H1 (cell line): ENCODE results near the gene DNER. TPM values are rescaled to one million over a fixed set of nuclear protein-coding genes. Genes with fewer than 3 reads are reported as not detected.

Experiments
- CTCF ChIA-PET: fragments of 300-600 bp; sonication (Branson Sonifier 250); formaldehyde crosslinking; loops from one replicate; lab custom pipeline; 2021; ENCODE audit not compliant: partially characterized antibody; lab: Charles Lee
- POLR2A ChIA-PET: fragments of 300-600 bp; sonication (Branson Sonifier 250); formaldehyde crosslinking; loops from one replicate; lab custom pipeline; 2021; ENCODE audit warnings: inconsistent platforms; ENCODE audit not compliant: partially characterized antibody; lab: Charles Lee
- DNase-seq, 2 experiments: peaks; one replicate each; pipeline versions ENCODE4 v3.0.0 to v3.0.0-alpha.2; 2010 to 2022; ENCODE audit warnings: low spot score in 2 of 2, low read depth in 1 of 2, mixed read lengths in 1 of 2
- FAIRE-seq: peaks from 2 replicates; lab custom pipeline; 2011; peaks lifted over from hg19 to GRCh38; lab: Jason Lieb, UNC
- H2AFZ ChIP-seq: 2 replicates; pipeline ENCODE4 v1.8.1; 2012; ENCODE audit warnings: low read length, inconsistent platforms
- H2AK5ac ChIP-seq: 2 replicates; pipeline ENCODE4 v1.6.1; 2013; ENCODE audit warnings: low read depth, low read length
- H2BK120ac ChIP-seq: replicated peaks from 2 replicates; pipeline ENCODE3; 2013; ENCODE audit warnings: low read depth, low read length, inconsistent platforms
- H2BK12ac ChIP-seq: 2 replicates; pipeline ENCODE4 v1.6.1; 2013; ENCODE audit warnings: low read depth, low read length
- H2BK15ac ChIP-seq: 2 replicates; pipeline ENCODE4 v1.6.1; 2013; ENCODE audit warnings: low read length
- H2BK20ac ChIP-seq: 2 replicates; pipeline ENCODE4 v1.6.1; 2013; ENCODE audit warnings: low read length
- H2BK5ac ChIP-seq: 2 replicates; pipeline ENCODE4 v1.6.1; 2013; ENCODE audit warnings: low read depth, low read length
- H3K14ac ChIP-seq: 2 replicates; pipeline ENCODE4 v1.6.1; 2013; ENCODE audit warnings: inconsistent platforms; ENCODE audit not compliant: insufficient read length
- H3K18ac ChIP-seq: 2 replicates; pipeline ENCODE4 v1.6.1; 2013; ENCODE audit warnings: low read length; ENCODE audit errors: extremely low read depth
- H3K23ac ChIP-seq: 2 replicates; pipeline ENCODE4 v1.6.1; 2013; ENCODE audit warnings: inconsistent platforms; ENCODE audit not compliant: insufficient read length
- H3K23me2 ChIP-seq: 2 replicates; pipeline ENCODE4 v1.6.1; 2013; ENCODE audit warnings: low read depth, low read length
- H3K27ac ChIP-seq: 2 replicates; pipeline ENCODE4 v1.6.1; 2011; ENCODE audit warnings: low read depth, low read length, inconsistent platforms
- H3K27me3 ChIP-seq, 4 experiments: replicated peaks in 1 of 4; 1 replicate in 1 of 4; 2 replicates in 3 of 4; pipeline versions ENCODE4 v1.6.1 to v1.8.1; 2011 to 2013; ENCODE audit warnings: low read length in 3 of 4, mild to moderate bottlenecking in 3 of 4, inconsistent platforms in 2 of 4, mixed read lengths in 2 of 4, moderate library complexity in 1 of 4; ENCODE audit not compliant: control insufficient read depth in 3 of 4, insufficient read depth in 3 of 4; ENCODE audit errors: extremely low read depth in 1 of 4
- H3K36me3 ChIP-seq, 4 experiments: 2 replicates each; pipeline versions ENCODE4 v1.6.1 to v1.8.1; 2011 to 2013; ENCODE audit warnings: mild to moderate bottlenecking in 4 of 4, low read length in 3 of 4, moderate library complexity in 2 of 4, control low read depth in 1 of 4, inconsistent platforms in 1 of 4; ENCODE audit not compliant: insufficient read depth in 4 of 4, control insufficient read depth in 2 of 4
- H3K4ac ChIP-seq: replicated peaks from 2 replicates; pipeline ENCODE3; 2013; ENCODE audit warnings: low read length, low read depth, mixed read lengths, inconsistent platforms; ENCODE audit not compliant: insufficient read length
- H3K4me1 ChIP-seq, 4 experiments: replicated peaks in 1 of 4; 1 replicate in 1 of 4; 2 replicates in 3 of 4; pipeline versions ENCODE4 v1.6.1 to v1.8.1; 2011 to 2013; ENCODE audit warnings: low read length in 3 of 4, inconsistent platforms in 2 of 4, mixed read lengths in 1 of 4; ENCODE audit not compliant: insufficient read depth in 4 of 4, control insufficient read depth in 3 of 4
- H3K4me2 ChIP-seq, 2 experiments: 2 replicates each; pipeline versions ENCODE4 v1.6.1 to v1.8.1; 2011 to 2013; ENCODE audit warnings: low read depth in 2 of 2, low read length in 2 of 2, control low read depth in 1 of 2, inconsistent platforms in 1 of 2, mild to moderate bottlenecking in 1 of 2; ENCODE audit not compliant: insufficient read depth in 1 of 2
- H3K4me3 ChIP-seq, 4 experiments: fragments of 200-600, 300-600 bp in 1 of 4; sonication (generic), shearing (Covaris generic), sonication (Bioruptor Twin) in 1 of 4; 2 replicates each; pipeline versions ENCODE4 v1.5.1 to v1.8.1; 2011 to 2016; ENCODE audit warnings: low read length in 4 of 4, low read depth in 3 of 4, control low read depth in 2 of 4, inconsistent platforms in 2 of 4, mild to moderate bottlenecking in 2 of 4, mixed read lengths in 1 of 4, moderate library complexity in 1 of 4; ENCODE audit not compliant: insufficient read depth in 2 of 4; ENCODE audit errors: extremely low read depth in 1 of 4
- H3K56ac ChIP-seq: replicated peaks from 2 replicates; pipeline ENCODE3; 2013; ENCODE audit warnings: low read depth, mild to moderate bottlenecking, mixed read lengths, low read length, inconsistent platforms; ENCODE audit not compliant: insufficient read length
- H3K79me1 ChIP-seq: 2 replicates; pipeline ENCODE4 v1.6.1; 2013; ENCODE audit warnings: low read depth, low read length, control low read depth
- H3K79me2 ChIP-seq, 2 experiments: 2 replicates each; pipeline versions ENCODE4 v1.6.1 to v1.8.1; 2012 to 2013; ENCODE audit warnings: low read length in 2 of 2, mild to moderate bottlenecking in 2 of 2, inconsistent platforms in 1 of 2; ENCODE audit not compliant: insufficient read depth in 2 of 2, control insufficient read depth in 1 of 2
- H3K9ac ChIP-seq, 4 experiments: replicated peaks in 1 of 4; 1 replicate in 1 of 4; 2 replicates in 3 of 4; pipeline versions ENCODE4 v1.6.1 to v1.8.1; 2011 to 2013; ENCODE audit warnings: low read depth in 3 of 4, low read length in 3 of 4, control low read depth in 2 of 4, mild to moderate bottlenecking in 2 of 4, moderate library complexity in 2 of 4, inconsistent platforms in 1 of 4; ENCODE audit errors: extremely low read depth in 1 of 4
- H3K9me3 ChIP-seq, 2 experiments: 2 replicates each; pipeline versions ENCODE4 v1.6.1 to v1.8.1; 2012 to 2013; ENCODE audit warnings: mild to moderate bottlenecking in 2 of 2, moderate library complexity in 2 of 2, control low read depth in 1 of 2, inconsistent platforms in 1 of 2, low read depth in 1 of 2, low read length in 1 of 2, mixed read lengths in 1 of 2; ENCODE audit not compliant: insufficient read depth in 2 of 2
- H4K20me1 ChIP-seq, 2 experiments: replicated peaks in 1 of 2; 2 replicates each; pipeline versions ENCODE3 to v1.8.1; 2011 to 2013; ENCODE audit warnings: inconsistent platforms in 2 of 2, low read length in 2 of 2, mild to moderate bottlenecking in 1 of 2; ENCODE audit not compliant: insufficient read depth in 2 of 2, control insufficient read depth in 1 of 2
- H4K5ac ChIP-seq: 2 replicates; pipeline ENCODE4 v1.6.1; 2013; ENCODE audit warnings: low read length, low read depth, mixed read lengths, inconsistent platforms; ENCODE audit not compliant: insufficient read length
- H4K8ac ChIP-seq: 2 replicates; pipeline ENCODE4 v1.8.0; 2013; ENCODE audit warnings: mild to moderate bottlenecking, moderate library complexity, low read length, inconsistent platforms; ENCODE audit not compliant: insufficient read depth; ENCODE audit errors: extremely low read depth
- H4K91ac ChIP-seq: replicated peaks from 2 replicates; pipeline ENCODE3; 2013; ENCODE audit warnings: low read length, mixed read lengths, inconsistent platforms; ENCODE audit not compliant: insufficient read length
- SP1 ChIP-seq: IDR thresholded peaks from 2 replicates; pipeline ENCODE4 v1.6.1; 2011; ENCODE audit warnings: low read depth, low read length
- TCF12 ChIP-seq: IDR thresholded peaks from 2 replicates; pipeline ENCODE4 v1.6.1; 2011; ENCODE audit warnings: low read depth, mild to moderate bottlenecking, low read length
- WGBS, 2 experiments: shearing (Covaris generic) in 1 of 2; methylation state at CpG; one replicate each; pipeline versions ENCODE4 v1.1.6 to v1.1.7; 2013 to 2015; ENCODE audit warnings: low lambda C conversion rate in 2 of 2, mixed read lengths in 2 of 2, inconsistent platforms in 1 of 2, low coverage in 1 of 2, missing lambda C conversion rate in 1 of 2; ENCODE audit not compliant: insufficient replicate concordance in 2 of 2, insufficient coverage in 1 of 2, insufficient read length in 1 of 2; ENCODE audit errors: extremely low coverage in 1 of 2, missing lambda C conversion rate in 1 of 2; 5-methylcytosine and 5-hydroxymethylcytosine counted together
- polyA plus RNA-seq, 7 experiments: library from polyadenylated mRNA; depleted of rRNA in 3 of 7; stranded (reverse) in 5 of 7; unstranded in 2 of 7; fragments of >200 nt in 5 of 7; fragments of 200-250 nt in 2 of 7; gene quantifications; 1 replicate in 5 of 7; 2 replicates in 1 of 7; 4 replicates in 1 of 7; pipeline versions ENCODE4 v1.2.1 to v1.2.3, GENCODE V29; 2011 to 2013; ENCODE audit warnings: missing spikeins in 2 of 7, mixed read lengths in 2 of 7
- total RNA-seq: library from RNA; stranded (reverse); fragmentation: NEBNext Ultra II Directional; extraction: Animal tissue kit (Norgen Biotek cat#: 25700); gene quantifications from 2 replicates; pipeline ENCODE4 v1.2.1, GENCODE V29; 2021

The DNER gene
- total and polyA plus RNA-seq, 2 of the 8 experiments (the other 6 are each of a cell fraction or from before 2014, with no cell fraction given): 6.8 to 16.3 TPM

- no peak overlapping the region for H3K9ac ChIP-seq
- H3K79me1 ChIP-seq: no peaks in the 10 kb centered on the region
- H3K4ac ChIP-seq: no peak overlapping the region
- no peak overlapping the region for H3K4me3 ChIP-seq
- no peak overlapping the region for H3K14ac ChIP-seq
- FAIRE-seq (no peak), DNase-seq (no peak)
- no peak overlapping the region for H2AK5ac ChIP-seq
- no peaks in the 10 kb centered on the region for H3K79me2 ChIP-seq
- no peak overlapping the region for H4K8ac ChIP-seq
- POLR2A ChIA-PET: no interaction called here
- H3K36me3 ChIP-seq: no peaks in the 10 kb centered on the region
- H2AFZ ChIP-seq: no peak overlapping the region
- no peak overlapping the region for H3K4me2 ChIP-seq
- no peak overlapping the region for H2BK5ac ChIP-seq
- H2BK15ac ChIP-seq: no peak overlapping the region
- H4K91ac ChIP-seq: no peak overlapping the region
- no peak overlapping the region for H2BK12ac ChIP-seq
- no peak overlapping the region for H2BK20ac ChIP-seq
- no peak overlapping the region; the same call in 1 of the 2 replicates for H3K18ac ChIP-seq
- no peaks in the 10 kb centered on the region for H4K20me1 ChIP-seq
- no peak overlapping the region for H4K5ac ChIP-seq
- no peaks in the 10 kb centered on the region for H3K23me2 ChIP-seq
- H3K56ac ChIP-seq: no peak overlapping the region
- H2BK120ac ChIP-seq: no peak overlapping the region
- no peak overlapping the region for H3K27ac ChIP-seq
- WGBS, 2 experiments: 86% methylated on average over 5 of the region's 5 CpGs; no CpG with 5 or more reads in 1 of the 2 experiments
- H3K9me3 ChIP-seq: no peaks in the 10 kb centered on the region; a peak in 2 of 4 replicates
- CTCF ChIA-PET: no interaction called here
- no peaks in the 10 kb centered on the region for H3K27me3 ChIP-seq
- no peak for TF ChIP-seq SP1
- TF ChIP-seq TCF12: no peak
- no peak overlapping the region for H3K23ac ChIP-seq
- H3K4me1 ChIP-seq: peaks cover 2 to 14% (median 6%) of the 10 kb centered on the region in 4 experiments; a peak in 5 of 7 replicates
These were observed 301.7 kb downstream of the DNER start for GRCh38 chr2:229412686-229413085.
